Ishikawa (cell line): Measurements from ENCODE around the gene HLA-F.

Experiments
- CEBPB ChIP-seq: IDR thresholded peaks from 2 replicates; pipeline ENCODE4 v1.6.1; 2012
- CREB1 ChIP-seq: IDR thresholded peaks from 2 replicates; pipeline ENCODE4 v1.6.1; 2012; ENCODE audit warnings: low read depth
- EP300 ChIP-seq: IDR thresholded peaks from 2 replicates; pipeline ENCODE4 v1.6.1; 2012; ENCODE audit warnings: borderline replicate concordance
- FOXM1 ChIP-seq: IDR thresholded peaks from 2 replicates; pipeline ENCODE4 v1.6.1; 2012; ENCODE audit warnings: low read depth, borderline replicate concordance
- NFIC ChIP-seq: IDR thresholded peaks from 2 replicates; pipeline ENCODE4 v1.6.1; 2012
- RAD21 ChIP-seq: IDR thresholded peaks from 2 replicates; pipeline ENCODE4 v1.6.1; 2012; ENCODE audit warnings: low read depth
- TAF1 ChIP-seq: IDR thresholded peaks from 2 replicates; pipeline ENCODE4 v1.6.1; 2012; ENCODE audit warnings: low read depth, mild to moderate bottlenecking
- TCF12 ChIP-seq: IDR thresholded peaks from 2 replicates; pipeline ENCODE4 v1.6.1; 2012; ENCODE audit warnings: low read depth
- YY1 ChIP-seq: IDR thresholded peaks from 2 replicates; pipeline ENCODE4 v1.6.1; 2012; ENCODE audit warnings: low read depth
- ZBTB7A ChIP-seq: IDR thresholded peaks from 2 replicates; pipeline ENCODE4 v1.6.1; 2012; ENCODE audit warnings: low read depth
- TF ChIP-seq, protein P1 (sequence below): IDR thresholded peaks from 2 replicates; pipeline ENCODE4 v1.6.1; 2012
- TF ChIP-seq, protein P2 (sequence below): IDR thresholded peaks from 2 replicates; pipeline ENCODE4 v1.6.1; 2012; ENCODE audit warnings: low read depth, mild to moderate bottlenecking

DNA sequence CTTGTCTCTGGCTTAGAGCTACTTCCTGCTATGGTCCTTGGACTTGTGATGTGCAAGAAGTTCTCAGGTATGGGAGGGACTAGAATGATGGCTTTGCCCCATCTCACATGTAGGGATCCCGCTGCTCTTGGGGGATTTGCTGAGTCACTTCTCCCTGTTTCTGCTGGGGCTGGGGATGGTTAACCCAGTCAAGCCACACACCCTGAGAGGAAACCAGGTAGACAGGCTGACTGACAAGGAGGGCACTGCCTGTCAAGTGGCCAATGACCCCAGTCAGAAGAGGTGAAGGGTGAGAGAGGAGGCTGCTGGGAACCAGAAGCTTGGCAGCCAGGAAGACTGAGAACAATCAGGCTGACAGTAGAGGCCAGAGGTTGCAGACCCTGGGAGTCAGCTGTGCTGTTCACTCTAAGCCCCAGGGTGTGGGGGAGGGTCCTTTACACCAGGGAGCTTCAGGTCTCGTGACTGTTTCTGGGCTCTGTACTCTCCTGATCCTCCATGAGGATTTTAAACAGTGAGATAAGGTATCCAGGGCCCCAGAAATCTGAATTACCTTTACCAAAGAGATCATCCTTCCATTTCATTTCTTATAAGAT, 34.6 kb downstream of the HLA-F start:
- TF ChIP-seq YY1: no peak
- TF ChIP-seq, protein P1, sequence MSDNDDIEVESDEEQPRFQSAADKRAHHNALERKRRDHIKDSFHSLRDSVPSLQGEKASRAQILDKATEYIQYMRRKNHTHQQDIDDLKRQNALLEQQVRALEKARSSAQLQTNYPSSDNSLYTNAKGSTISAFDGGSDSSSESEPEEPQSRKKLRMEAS: no peak
- no peak for TF ChIP-seq CEBPB
- no peak for TF ChIP-seq NFIC
- TF ChIP-seq FOXM1: no peak
- TF ChIP-seq TAF1: no peak
- TF ChIP-seq EP300: no peak
- TF ChIP-seq, protein P2, sequence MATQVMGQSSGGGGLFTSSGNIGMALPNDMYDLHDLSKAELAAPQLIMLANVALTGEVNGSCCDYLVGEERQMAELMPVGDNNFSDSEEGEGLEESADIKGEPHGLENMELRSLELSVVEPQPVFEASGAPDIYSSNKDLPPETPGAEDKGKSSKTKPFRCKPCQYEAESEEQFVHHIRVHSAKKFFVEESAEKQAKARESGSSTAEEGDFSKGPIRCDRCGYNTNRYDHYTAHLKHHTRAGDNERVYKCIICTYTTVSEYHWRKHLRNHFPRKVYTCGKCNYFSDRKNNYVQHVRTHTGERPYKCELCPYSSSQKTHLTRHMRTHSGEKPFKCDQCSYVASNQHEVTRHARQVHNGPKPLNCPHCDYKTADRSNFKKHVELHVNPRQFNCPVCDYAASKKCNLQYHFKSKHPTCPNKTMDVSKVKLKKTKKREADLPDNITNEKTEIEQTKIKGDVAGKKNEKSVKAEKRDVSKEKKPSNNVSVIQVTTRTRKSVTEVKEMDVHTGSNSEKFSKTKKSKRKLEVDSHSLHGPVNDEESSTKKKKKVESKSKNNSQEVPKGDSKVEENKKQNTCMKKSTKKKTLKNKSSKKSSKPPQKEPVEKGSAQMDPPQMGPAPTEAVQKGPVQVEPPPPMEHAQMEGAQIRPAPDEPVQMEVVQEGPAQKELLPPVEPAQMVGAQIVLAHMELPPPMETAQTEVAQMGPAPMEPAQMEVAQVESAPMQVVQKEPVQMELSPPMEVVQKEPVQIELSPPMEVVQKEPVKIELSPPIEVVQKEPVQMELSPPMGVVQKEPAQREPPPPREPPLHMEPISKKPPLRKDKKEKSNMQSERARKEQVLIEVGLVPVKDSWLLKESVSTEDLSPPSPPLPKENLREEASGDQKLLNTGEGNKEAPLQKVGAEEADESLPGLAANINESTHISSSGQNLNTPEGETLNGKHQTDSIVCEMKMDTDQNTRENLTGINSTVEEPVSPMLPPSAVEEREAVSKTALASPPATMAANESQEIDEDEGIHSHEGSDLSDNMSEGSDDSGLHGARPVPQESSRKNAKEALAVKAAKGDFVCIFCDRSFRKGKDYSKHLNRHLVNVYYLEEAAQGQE: no peak
- TF ChIP-seq CREB1: no peak
- TF ChIP-seq RAD21: no peak
- TF ChIP-seq TCF12: no peak
- no peak for TF ChIP-seq ZBTB7A
